Astrocyte (in vitro differentiated cells and primary cell): Measurements from ENCODE around the gene MFNG. TPM values are rescaled to one million over a fixed set of nuclear protein-coding genes. Genes with fewer than 3 reads are reported as not detected.

Experiments used
- DNase-seq: peaks from one replicate; pipeline ENCODE4 v3.0.0-alpha.2; 2010; ENCODE audit warnings: low read depth
- FAIRE-seq: peaks from 2 replicates; lab custom pipeline; 2011; peaks lifted over from hg19 to GRCh38; lab: Jason Lieb, UNC
- H2AFZ ChIP-seq: 2 replicates; pipeline ENCODE4 v1.6.0; 2012; ENCODE audit warnings: low read depth, low read length, inconsistent platforms
- H3K27ac ChIP-seq: 2 replicates; pipeline ENCODE4 v1.5.1; 2011; ENCODE audit warnings: low read depth, low read length, inconsistent platforms
- H3K27me3 ChIP-seq: 2 replicates; pipeline ENCODE4 v1.6.0; 2011; ENCODE audit warnings: low read length, inconsistent platforms; ENCODE audit not compliant: insufficient read depth
- H3K36me3 ChIP-seq: 2 replicates; pipeline ENCODE4 v1.5.1; 2011; ENCODE audit warnings: low read length, inconsistent platforms; ENCODE audit not compliant: insufficient read depth
- H3K4me1 ChIP-seq: 2 replicates; pipeline ENCODE4 v1.5.1; 2011; ENCODE audit warnings: low read length, inconsistent platforms; ENCODE audit not compliant: insufficient read depth
- H3K4me2 ChIP-seq: 2 replicates; pipeline ENCODE4 v1.6.0; 2012; ENCODE audit warnings: low read length, inconsistent platforms
- H3K4me3 ChIP-seq: 2 replicates; pipeline ENCODE4 v1.5.1; 2011; ENCODE audit warnings: low read depth, mild to moderate bottlenecking, low read length, inconsistent platforms; ENCODE audit not compliant: insufficient read depth
- H3K79me2 ChIP-seq: 2 replicates; pipeline ENCODE4 v1.6.0; 2012; ENCODE audit warnings: mild to moderate bottlenecking, low read length, inconsistent platforms; ENCODE audit not compliant: insufficient read depth
- H3K9ac ChIP-seq: 2 replicates; pipeline ENCODE4 v1.6.0; 2012; ENCODE audit warnings: mild to moderate bottlenecking, low read length, inconsistent platforms
- H3K9me3 ChIP-seq: 2 replicates; pipeline ENCODE4 v1.5.1; 2012; ENCODE audit warnings: low read depth, mild to moderate bottlenecking, low read length, inconsistent platforms; ENCODE audit not compliant: insufficient read depth
- H4K20me1 ChIP-seq: 2 replicates; pipeline ENCODE4 v1.6.0; 2012; ENCODE audit warnings: low read length, inconsistent platforms; ENCODE audit not compliant: insufficient read depth
- H3K27ac Mint-ChIP-seq: one replicate; pipeline ENCODE4 v1.8.0; 2021; ENCODE audit warnings: mild to moderate bottlenecking, mixed read lengths; ENCODE audit not compliant: unreplicated experiment
- H3K27me3 Mint-ChIP-seq: one replicate; pipeline ENCODE4 v1.8.0; 2021; ENCODE audit warnings: low read depth, mixed read lengths; ENCODE audit not compliant: unreplicated experiment
- H3K36me3 Mint-ChIP-seq: one replicate; pipeline ENCODE4 v1.8.0; 2021; ENCODE audit warnings: low read depth, mixed read lengths; ENCODE audit not compliant: unreplicated experiment
- H3K4me1 Mint-ChIP-seq: one replicate; pipeline ENCODE4 v1.8.0; 2021; ENCODE audit warnings: low read depth, mixed read lengths; ENCODE audit not compliant: unreplicated experiment
- H3K4me3 Mint-ChIP-seq: one replicate; pipeline ENCODE4 v1.8.0; 2021; ENCODE audit warnings: mild to moderate bottlenecking, moderate library complexity, mixed read lengths; ENCODE audit not compliant: unreplicated experiment
- H3K9me3 Mint-ChIP-seq: one replicate; pipeline ENCODE4 v1.8.0; 2021; ENCODE audit warnings: mild to moderate bottlenecking, mixed read lengths; ENCODE audit not compliant: unreplicated experiment
- EZH2 ChIP-seq: IDR thresholded peaks from 2 replicates; pipeline ENCODE4 v1.6.1; 2012; ENCODE audit warnings: mild to moderate bottlenecking, low read length, inconsistent platforms; ENCODE audit not compliant: insufficient read depth
- total RNA-seq: library from RNA; stranded (reverse); gene quantifications from 2 replicates; pipeline ENCODE4 v1.2.1, GENCODE V29; 2021
- TF ChIP-seq, protein P1 (sequence below): IDR thresholded peaks from 2 replicates; pipeline ENCODE4 v1.5.1; 2011; ENCODE audit warnings: low read depth, mild to moderate bottlenecking, inconsistent platforms, low read length, moderate library complexity; ENCODE audit not compliant: insufficient read depth

MFNG gene
- total RNA-seq, 1 donor from 2014 or later, result 1.4 TPM

DNA sequence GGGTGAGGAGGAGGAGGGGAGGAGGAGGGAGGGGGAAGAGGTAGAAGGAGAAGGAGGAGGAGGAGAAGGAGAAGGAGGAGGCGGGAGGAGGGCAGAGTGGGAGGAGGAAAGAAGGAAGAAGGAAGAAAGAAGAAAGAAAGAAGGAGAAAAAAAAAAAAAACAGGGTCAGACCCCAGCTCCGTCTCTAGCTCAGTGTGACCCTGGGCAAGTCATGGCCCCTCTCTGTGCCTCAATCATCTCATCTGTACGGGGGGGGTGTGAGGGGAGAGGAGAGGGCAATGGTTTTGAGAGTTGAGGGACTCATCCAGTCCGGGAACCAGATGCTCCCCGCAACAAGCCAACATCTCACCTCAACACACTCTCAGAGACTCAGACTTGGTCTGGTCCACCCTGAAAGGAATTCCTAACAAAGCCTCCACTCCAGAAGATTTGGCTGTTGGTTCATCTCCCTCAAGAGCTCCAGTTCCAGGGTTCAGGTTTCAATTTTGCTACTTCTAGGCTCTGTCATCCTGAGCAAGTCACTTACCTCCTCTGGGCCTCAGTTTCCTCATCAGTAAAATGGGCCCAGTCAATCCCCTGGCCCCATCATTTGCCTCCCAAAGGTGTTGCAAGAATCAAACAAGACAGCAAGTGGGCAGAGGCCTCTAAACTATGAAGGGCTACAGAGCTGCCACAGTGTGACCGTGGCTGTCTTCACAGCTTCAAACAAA lies 25.4 kb upstream of the MFNG start:
- H3K36me3 Mint-ChIP-seq, result peaks cover 19% of the 10 kb centered on the region
- Histone ChIP-seq H3K4me1 (peaks cover 30% of the 10 kb centered on the region), H3K4me3 (no peak overlapping the region), H3K79me2 (peaks cover 41% of the 10 kb centered on the region), H3K36me3 (peaks cover 6% of the 10 kb centered on the region), H2AFZ (no peak overlapping the region), H3K4me2 (peak overlapping the region; percentile 64), H4K20me1 (peaks cover 38% of the 10 kb centered on the region), H3K9me3 (no peaks in the 10 kb centered on the region), H3K27ac (peak overlapping the region; percentile 41), H3K9ac (peak overlapping the region; percentile 54), H3K27me3 (no peaks in the 10 kb centered on the region)
- FAIRE-seq (no peak), DNase-seq (peak; percentile 35)
- peak overlapping the region; percentile 15 for H3K27ac Mint-ChIP-seq
- peaks cover 32% of the 10 kb centered on the region for H3K4me1 Mint-ChIP-seq
- H3K9me3 Mint-ChIP-seq, result peaks cover 3% of the 10 kb centered on the region
- H3K4me3 Mint-ChIP-seq, result peak overlapping the region; percentile 57
- H3K27me3 Mint-ChIP-seq, result peaks cover 7% of the 10 kb centered on the region
- TF ChIP-seq EZH2, result no peak
- TF ChIP-seq, protein P1, sequence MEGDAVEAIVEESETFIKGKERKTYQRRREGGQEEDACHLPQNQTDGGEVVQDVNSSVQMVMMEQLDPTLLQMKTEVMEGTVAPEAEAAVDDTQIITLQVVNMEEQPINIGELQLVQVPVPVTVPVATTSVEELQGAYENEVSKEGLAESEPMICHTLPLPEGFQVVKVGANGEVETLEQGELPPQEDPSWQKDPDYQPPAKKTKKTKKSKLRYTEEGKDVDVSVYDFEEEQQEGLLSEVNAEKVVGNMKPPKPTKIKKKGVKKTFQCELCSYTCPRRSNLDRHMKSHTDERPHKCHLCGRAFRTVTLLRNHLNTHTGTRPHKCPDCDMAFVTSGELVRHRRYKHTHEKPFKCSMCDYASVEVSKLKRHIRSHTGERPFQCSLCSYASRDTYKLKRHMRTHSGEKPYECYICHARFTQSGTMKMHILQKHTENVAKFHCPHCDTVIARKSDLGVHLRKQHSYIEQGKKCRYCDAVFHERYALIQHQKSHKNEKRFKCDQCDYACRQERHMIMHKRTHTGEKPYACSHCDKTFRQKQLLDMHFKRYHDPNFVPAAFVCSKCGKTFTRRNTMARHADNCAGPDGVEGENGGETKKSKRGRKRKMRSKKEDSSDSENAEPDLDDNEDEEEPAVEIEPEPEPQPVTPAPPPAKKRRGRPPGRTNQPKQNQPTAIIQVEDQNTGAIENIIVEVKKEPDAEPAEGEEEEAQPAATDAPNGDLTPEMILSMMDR, result no peak

DNA sequence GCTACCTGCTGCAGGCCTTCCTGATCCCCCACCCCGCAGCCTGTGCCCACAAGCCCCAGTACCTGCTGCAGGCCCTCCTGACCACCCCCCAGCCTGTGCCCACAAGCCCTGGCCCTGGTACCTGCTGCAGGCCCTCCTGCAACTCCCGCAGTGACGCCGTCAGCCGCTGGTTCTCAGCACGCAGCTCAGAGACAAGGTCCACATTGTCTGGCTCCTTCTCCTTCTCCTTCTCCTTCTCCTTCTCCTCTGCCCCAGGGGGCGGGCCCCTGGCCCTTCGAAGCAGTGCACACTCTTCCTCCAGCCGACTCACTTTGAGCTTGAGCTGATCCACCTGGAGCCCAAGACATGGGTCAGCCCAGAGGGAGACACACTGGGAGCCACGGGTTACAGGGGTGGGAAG lies 23.9 kb upstream of the MFNG start:
- Histone ChIP-seq H3K79me2 (peaks cover 29% of the 10 kb centered on the region), H3K27ac (no peak overlapping the region), H3K9ac (no peak overlapping the region), H3K9me3 (no peaks in the 10 kb centered on the region), H3K27me3 (no peaks in the 10 kb centered on the region), H4K20me1 (peaks cover 38% of the 10 kb centered on the region), H2AFZ (no peak overlapping the region), H3K4me1 (peaks cover 30% of the 10 kb centered on the region), H3K36me3 (peaks cover 15% of the 10 kb centered on the region), H3K4me3 (no peak overlapping the region), H3K4me2 (no peak overlapping the region)
- Mint-ChIP-seq H3K27ac (no peak overlapping the region), H3K4me1 (peaks cover 32% of the 10 kb centered on the region), H3K27me3 (peaks cover 7% of the 10 kb centered on the region), H3K4me3 (peak overlapping the region; percentile 40), H3K9me3 (no peaks in the 10 kb centered on the region), H3K36me3 (peaks cover 19% of the 10 kb centered on the region)
- TF ChIP-seq EZH2, result no peak
- TF ChIP-seq, protein P1, result no peak
- FAIRE-seq (no peak), DNase-seq (no peak)
